Measurements from ENCODE around the gene SLC9C1. TPM values are rescaled to one million over a fixed set of nuclear protein-coding genes. Genes with fewer than 3 reads are reported as not detected.

The SLC9C1 gene
- total RNA-seq, 2 experiments from 2014 or later: not detected

GRCh38 chr3:112104774-112105173 lies 189.2 kb downstream of the SLC9C1 start:
- ChIA-PET POLR2A (no interaction called here), CTCF (interaction anchor here (1.3 kb wide), 1 partner anchor 189 kb away, joined by 3 read pairs; the partner anchor contains the start of gene SLC9C1)
- DNase-seq (no peak), ATAC-seq (ENCODE audit: poor library complexity) (no peak)
- Histone ChIP-seq H3K4me1 (ENCODE audit: insufficient read depth, low read length) (no peaks in the 10 kb centered on the region), H3K27ac (ENCODE audit: low read depth in 1 of 2, low read length in 2 of 2) (no peak overlapping the region), H3K9me3 (ENCODE audit: control insufficient read depth in 1 of 2, insufficient read depth in 1 of 2, low read length in 2 of 2) (no peaks in the 10 kb centered on the region), H3K27me3 (ENCODE audit: control insufficient read depth in 1 of 2, insufficient read depth in 2 of 2, low read length in 2 of 2) (no peaks in the 10 kb centered on the region), H3K36me3 (ENCODE audit: insufficient read depth, low read length) (no peaks in the 10 kb centered on the region), H3K4me3 (ENCODE audit: low read length) (no peak overlapping the region)
- Mint-ChIP-seq H3K9me3 (no peaks in the 10 kb centered on the region), H3K36me3 (ENCODE audit: low read depth) (peaks cover 5% of the 10 kb centered on the region), H3K27me3 (no peaks in the 10 kb centered on the region), H3K4me3 (no peak overlapping the region), H3K27ac (no peak overlapping the region), H3K4me1 (ENCODE audit: low read depth) (no peaks in the 10 kb centered on the region)
- no peak for TF ChIP-seq CTCF (IDR thresholded peaks at IDR 0.05)
- intact Hi-C loops (cut with DNase I, micrococcal nuclease): no loop called here

GRCh38 chr3:112101916-112102315 lies 192.1 kb downstream of the SLC9C1 start:
- H3K4me3 Mint-ChIP-seq: no peak overlapping the region
- ATAC-seq (ENCODE audit: poor library complexity): no peak
- ChIA-PET POLR2A (no interaction called here), CTCF (no interaction called here)
- DNase-seq: no peak
- H3K4me1 ChIP-seq (ENCODE audit: insufficient read depth, low read length): no peaks in the 10 kb centered on the region
- no peak overlapping the region for H3K27ac ChIP-seq (ENCODE audit: low read depth in 1 of 2, low read length in 2 of 2)
- no peak overlapping the region for H3K4me3 ChIP-seq (ENCODE audit: low read length)
- no peaks in the 10 kb centered on the region for H3K4me1 Mint-ChIP-seq (ENCODE audit: low read depth)
- H3K36me3 ChIP-seq (ENCODE audit: insufficient read depth, low read length): no peaks in the 10 kb centered on the region
- intact Hi-C loops (cut with DNase I, micrococcal nuclease): no loop called here
- H3K9me3 ChIP-seq (ENCODE audit: control insufficient read depth in 1 of 2, insufficient read depth in 1 of 2, low read length in 2 of 2): no peaks in the 10 kb centered on the region
- no peaks in the 10 kb centered on the region for H3K27me3 ChIP-seq (ENCODE audit: control insufficient read depth in 1 of 2, insufficient read depth in 2 of 2, low read length in 2 of 2)
- no peak for TF ChIP-seq CTCF (IDR thresholded peaks at IDR 0.05)
- no peaks in the 10 kb centered on the region for H3K36me3 Mint-ChIP-seq (ENCODE audit: low read depth)
- H3K9me3 Mint-ChIP-seq: no peaks in the 10 kb centered on the region
- no peak overlapping the region for H3K27ac Mint-ChIP-seq
- H3K27me3 Mint-ChIP-seq: no peaks in the 10 kb centered on the region

- H3K4me1 ChIP-seq (ENCODE audit: insufficient read depth, low read length): peaks cover 9% of the 10 kb centered on the region
- peak in 2 of 14 experiments; percentile 29 to 47 for DNase-seq
- H3K36me3 ChIP-seq (ENCODE audit: insufficient read depth, low read length): no peaks in the 10 kb centered on the region
- no peak for TF ChIP-seq CTCF (IDR thresholded peaks at IDR 0.05)
- H3K36me3 Mint-ChIP-seq (ENCODE audit: low read depth): peaks cover 6% of the 10 kb centered on the region
- intact Hi-C loops (cut with DNase I, micrococcal nuclease): no loop called here
- H3K4me3 ChIP-seq (ENCODE audit: low read length): no peak overlapping the region
- no peak overlapping the region for H3K4me3 Mint-ChIP-seq
- no peaks in the 10 kb centered on the region for H3K9me3 ChIP-seq (ENCODE audit: control insufficient read depth in 1 of 2, insufficient read depth in 1 of 2, low read length in 2 of 2)
- no peaks in the 10 kb centered on the region for H3K27me3 Mint-ChIP-seq
- no peaks in the 10 kb centered on the region for H3K9me3 Mint-ChIP-seq
- ChIA-PET CTCF (interaction anchor here (1.1 kb wide), 1 partner anchor 14 kb away, joined by 3 read pairs; no protein-coding TSS in a partner anchor), POLR2A (no interaction called here)
- no peak for ATAC-seq (ENCODE audit: poor library complexity)
- H3K27ac Mint-ChIP-seq: no peak overlapping the region
- peaks cover 12% of the 10 kb centered on the region for H3K4me1 Mint-ChIP-seq (ENCODE audit: low read depth)
- no peak overlapping the region for H3K27ac ChIP-seq (ENCODE audit: low read depth in 1 of 2, low read length in 2 of 2)
- no peaks in the 10 kb centered on the region for H3K27me3 ChIP-seq (ENCODE audit: control insufficient read depth in 1 of 2, insufficient read depth in 2 of 2, low read length in 2 of 2)
These were observed 196.6 kb downstream of the SLC9C1 start for GRCh38 chr3:112097378-112097777.
